Spinal cord (tissue), 10 donors: Measurements from ENCODE around the gene WASHC2C. TPM values are rescaled to one million over a fixed set of nuclear protein-coding genes. Genes with fewer than 3 reads are reported as not detected.
"Not testable (repeated sequence)": the region's sequence is repeated elsewhere in the genome, so short reads cannot be mapped to it uniquely, and the experiment has no call there.

Experiments
- DNase-seq, 6 donors: peaks; one replicate each; pipeline versions ENCODE4 v3.0.0 to v3.0.0-alpha.2; 2013 to 2015; ENCODE audit warnings: low spot score in 6 of 6, low read depth in 4 of 6
- H3K27ac ChIP-seq: one replicate; pipeline ENCODE4 v1.5.1; 2013; ENCODE audit warnings: low read depth, low read length, control low read depth
- H3K27me3 ChIP-seq: one replicate; pipeline ENCODE4 v1.6.1; 2013; ENCODE audit warnings: low read length; ENCODE audit not compliant: control insufficient read depth, insufficient read depth
- H3K36me3 ChIP-seq: one replicate; pipeline ENCODE4 v1.6.1; 2013; ENCODE audit warnings: low read length; ENCODE audit not compliant: control insufficient read depth, insufficient read depth
- H3K4me1 ChIP-seq: one replicate; pipeline ENCODE4 v1.6.1; 2013; ENCODE audit warnings: low read length; ENCODE audit not compliant: control insufficient read depth, insufficient read depth
- H3K4me3 ChIP-seq: one replicate; pipeline ENCODE4 v1.5.1; 2013; ENCODE audit warnings: low read depth, low read length, control low read depth
- H3K9me3 ChIP-seq: one replicate; pipeline ENCODE4 v1.6.1; 2013; ENCODE audit warnings: low read length; ENCODE audit not compliant: control insufficient read depth, insufficient read depth
- WGBS: methylation state at CpG from one replicate; pipeline ENCODE4 v1.1.5; 2013; ENCODE audit warnings: missing lambda C conversion rate; ENCODE audit not compliant: insufficient coverage; 5-methylcytosine and 5-hydroxymethylcytosine counted together
- polyA plus RNA-seq, 2 donors: library from polyadenylated mRNA; unstranded; fragments of 120-200 nt; gene quantifications; one replicate each; pipeline ENCODE4 v1.2.1, GENCODE V29; 2013; ENCODE audit not compliant: insufficient read length in 2 of 2
- small RNA-seq: library from RNA; depleted of rRNA; stranded (forward); fragments of <200 nt; gene quantifications from one replicate; pipeline ENCODE3, GENCODE V24; 2014; ENCODE audit warnings: low replicate concordance
- total RNA-seq, 2 donors: library from RNA; depleted of rRNA in 1 of 2; stranded (reverse); fragments of 120-200 nt in 1 of 2; fragments of >200 nt in 1 of 2; gene quantifications; one replicate each; pipeline versions ENCODE4 v1.2.3 to v1.2.4, GENCODE V29; 2013 to 2014
- donor health status: healthy.

WASHC2C gene
- total and polyA plus RNA-seq, 4 donors: 41.4 to 44.6 (median 43.1) TPM

DNA sequence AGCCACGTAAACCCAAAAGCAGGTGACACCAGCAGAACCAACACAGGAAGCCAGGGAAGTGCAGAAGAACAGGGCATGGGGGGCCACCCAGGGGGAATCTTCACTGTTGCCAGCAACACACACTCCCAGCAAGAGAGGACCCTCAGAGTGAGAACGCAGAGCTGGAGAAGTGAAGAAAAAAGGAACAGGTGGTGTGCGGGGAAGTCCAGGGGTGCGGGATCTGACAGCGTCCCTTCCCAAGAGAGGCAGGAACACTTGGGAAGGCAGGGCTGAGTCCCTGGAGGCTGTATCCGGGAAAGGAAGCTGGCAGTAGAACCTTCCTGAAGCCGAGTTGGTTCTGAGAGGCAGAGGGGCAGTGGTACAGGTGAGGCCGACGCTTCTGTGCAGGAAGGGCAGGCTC lies 92.5 kb downstream of the WASHC2C start:
- H3K9me3 ChIP-seq: no peaks in the 10 kb centered on the region
- no peak for DNase-seq
- WGBS: 66% methylated on average over 9 of the region's 9 CpGs
- H3K4me3 ChIP-seq: no peak overlapping the region
- H3K27me3 ChIP-seq: no peaks in the 10 kb centered on the region
- H3K4me1 ChIP-seq: no peaks in the 10 kb centered on the region
- H3K36me3 ChIP-seq: no peaks in the 10 kb centered on the region
- H3K27ac ChIP-seq: no peak overlapping the region

GRCh38 chr10:45820107-45820830 lies 93.2 kb downstream of the WASHC2C start:
- H3K9me3 ChIP-seq, H3K4me3 ChIP-seq, H3K27me3 ChIP-seq, H3K36me3 ChIP-seq, DNase-seq, H3K27ac ChIP-seq, H3K4me1 ChIP-seq: not testable (repeated sequence)
- 100% methylated on average over 1 of the region's 6 CpGs for WGBS

DNA sequence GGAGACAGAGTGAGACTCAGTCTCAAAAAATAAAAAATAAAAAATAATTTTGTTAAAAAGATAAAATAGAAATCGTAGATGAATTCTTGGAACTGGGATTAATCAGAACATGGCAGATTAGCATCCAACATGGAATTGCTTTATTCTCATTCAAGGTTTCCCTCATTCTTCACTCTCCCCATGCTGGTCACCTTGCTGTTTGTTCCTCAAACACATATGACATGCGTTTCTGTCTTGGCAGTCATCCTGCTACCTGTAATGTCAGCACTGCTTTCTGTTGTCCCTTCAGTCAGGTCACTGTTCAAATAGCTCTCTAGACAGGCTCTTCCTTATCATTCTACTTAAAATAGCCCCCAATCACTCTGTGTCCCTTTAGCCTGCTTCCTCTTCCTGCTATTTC lies 95.9 kb downstream of the WASHC2C start:
- not testable (repeated sequence) for H3K27ac ChIP-seq, H3K4me3 ChIP-seq, H3K4me1 ChIP-seq, H3K36me3 ChIP-seq, H3K9me3 ChIP-seq, DNase-seq, H3K27me3 ChIP-seq
- WGBS: no CpG with 5 or more reads among the region's 2 CpGs

Small RNA genes lying within 50 kb of the gene (small RNA-seq; reads per million reads assigned to genes)
- gene AC012044.1: not detected

Other genes with a start within 250 kb of the WASHC2C start
- gene ZFAND4, start 54.5 kb upstream of the WASHC2C start, total RNA-seq: 10 to 100 TPM; 26.0 to 28.0 TPM
- gene ZFAND4, start 54.5 kb upstream of the WASHC2C start, polyA plus RNA-seq: 10 to 100 TPM; 19.3 to 20.2 TPM
- gene AGAP4, start 120.2 kb downstream of the WASHC2C start, total RNA-seq: 10 to 100 TPM; 14.8 to 15.6 TPM
- gene AGAP4, start 120.2 kb downstream of the WASHC2C start, polyA plus RNA-seq: 10 to 100 TPM; 24.6 to 56.6 TPM
- 10 to 100 TPM; 64.3 to 69.4 TPM for gene TIMM23, start 245.2 kb downstream of the WASHC2C start, total RNA-seq
- 10 to 100 TPM; 74.8 to 78.9 TPM for gene TIMM23, start 245.2 kb downstream of the WASHC2C start, polyA plus RNA-seq